GM19372 (cell line): ENCODE data around the gene FAM9B.
"Not testable (repeated sequence)": the region's sequence is repeated elsewhere in the genome, so short reads cannot be mapped to it uniquely, and the experiment has no call there.

ENCODE experiments used
- ATAC-seq: cut with Tn5 transposase; IDR thresholded peaks from one replicate; pipeline ENCODE4 v1.9.1; 2021; ENCODE audit warnings: mild to moderate bottlenecking, low read depth, moderate library complexity; ENCODE audit not compliant: unreplicated experiment

FAM9B gene

DNA sequence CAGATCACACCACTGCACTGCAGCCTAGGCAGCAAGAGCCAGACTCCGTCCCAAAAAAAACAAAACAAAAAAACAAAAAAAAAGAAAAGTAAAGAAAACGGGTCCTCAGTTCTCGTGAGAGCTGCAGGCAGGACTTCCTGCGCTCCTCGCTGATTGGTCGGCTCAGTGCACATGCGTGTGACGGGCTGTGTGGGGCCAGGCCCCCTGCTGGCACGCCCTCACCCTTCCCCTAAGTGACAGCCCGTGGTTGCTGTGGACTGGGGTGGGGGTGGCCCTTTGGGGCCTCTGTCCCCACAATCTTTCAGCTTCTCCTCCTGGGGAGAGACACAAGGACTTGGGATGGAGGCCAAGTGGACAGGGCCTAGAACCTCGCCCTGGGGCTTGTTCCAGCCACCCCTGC lies at the start of gene FAM9B:
Gene FAM9B (minus strand): TSS at position 139 of the 400 bp plus-strand sequence. CDS start 1,141 bp downstream, outside the sequence.
- ATAC-seq = no peak

GRCh38 chrX:9081271-9081670 lies 47.3 kb upstream of the FAM9B start:
- no peak for ATAC-seq

GRCh38 chrX:9074326-9074725 lies 40.4 kb upstream of the FAM9B start:
- ATAC-seq = no peak

- no peak for ATAC-seq
Measured at GRCh38 chrX:9072281-9072680, 38.4 kb upstream of the FAM9B start.

DNA sequence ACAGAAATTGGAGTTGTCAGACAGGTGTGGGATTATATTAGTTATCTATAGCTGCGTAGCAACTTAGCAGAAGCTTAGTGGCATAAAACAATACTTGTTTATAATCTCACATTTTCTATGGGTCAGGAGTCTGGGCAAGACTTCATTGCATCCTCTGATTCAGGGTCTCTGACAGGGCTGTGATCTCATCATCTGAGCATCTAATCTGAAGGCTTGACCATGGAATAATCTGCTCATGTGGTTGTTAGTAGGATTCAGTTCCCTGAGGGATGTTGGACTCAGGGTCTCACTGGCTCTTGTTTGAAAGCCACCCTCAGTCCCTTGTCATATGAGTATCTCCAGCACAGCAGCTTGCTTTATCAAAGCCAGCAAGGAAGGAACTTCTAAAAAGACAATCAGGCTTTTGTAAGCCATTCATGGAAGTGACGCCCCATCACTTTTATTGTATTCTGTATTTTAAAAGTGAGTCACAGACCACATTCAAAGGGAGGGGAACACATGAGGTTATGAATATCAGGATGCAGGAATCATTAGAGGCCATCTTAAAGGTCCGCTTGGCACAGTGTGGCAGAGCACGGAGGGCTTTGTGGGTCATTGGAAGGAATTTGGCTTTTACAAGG lies 37.2 kb upstream of the FAM9B start:
- no peak for ATAC-seq

- no peak for ATAC-seq
Measured at GRCh38 chrX:9069573-9069972, 35.6 kb upstream of the FAM9B start.

DNA sequence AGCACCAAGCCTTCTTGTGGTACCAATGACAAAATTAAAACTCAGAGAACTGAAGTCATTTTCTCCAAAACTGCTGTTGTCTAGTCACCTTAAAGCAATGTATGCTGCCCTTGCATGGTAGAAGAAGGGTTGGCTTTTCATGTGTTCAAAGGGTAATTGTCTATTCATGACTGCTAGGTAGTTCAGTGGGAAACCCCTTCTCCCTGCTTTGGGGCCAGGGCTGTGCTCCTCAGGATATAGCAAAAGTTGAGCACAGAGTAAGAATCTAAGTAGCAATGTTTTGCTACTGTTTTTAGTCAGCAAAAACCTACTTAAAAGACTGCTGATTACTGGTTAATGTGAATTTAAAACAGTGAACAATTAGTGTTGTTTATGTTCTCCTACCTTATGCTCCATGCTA lies 30.8 kb upstream of the FAM9B start:
- ATAC-seq = no peak

- ATAC-seq = no peak
Measured at GRCh38 chrX:9062641-9063040, 28.7 kb upstream of the FAM9B start.

DNA sequence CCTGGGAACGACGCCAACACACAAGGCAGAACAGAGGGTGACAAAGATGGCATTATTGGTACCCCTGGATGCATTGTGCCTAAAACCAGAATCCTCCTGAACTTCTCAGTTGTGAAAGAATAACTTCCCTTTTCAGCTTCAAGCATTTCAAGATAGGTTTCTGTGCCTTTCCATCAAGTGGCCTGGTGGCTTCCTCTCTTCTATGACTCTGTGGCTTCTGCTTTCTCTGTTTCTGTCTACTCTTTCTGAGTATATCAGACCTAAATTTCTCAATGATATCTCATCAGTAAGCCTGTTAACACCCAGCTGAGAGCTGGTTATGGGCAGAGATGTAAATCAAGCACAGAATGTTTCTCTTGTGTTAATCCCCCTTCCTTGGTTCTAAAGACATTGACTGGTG lies 21.4 kb upstream of the FAM9B start:
- no peak for ATAC-seq

- no peak for ATAC-seq
Measured at GRCh38 chrX:9052081-9052480, 18.2 kb upstream of the FAM9B start.

GRCh38 chrX:9050331-9050730 lies 16.4 kb upstream of the FAM9B start:
- ATAC-seq = no peak

GRCh38 chrX:9048801-9049200 lies 14.9 kb upstream of the FAM9B start:
- ATAC-seq = no peak

DNA sequence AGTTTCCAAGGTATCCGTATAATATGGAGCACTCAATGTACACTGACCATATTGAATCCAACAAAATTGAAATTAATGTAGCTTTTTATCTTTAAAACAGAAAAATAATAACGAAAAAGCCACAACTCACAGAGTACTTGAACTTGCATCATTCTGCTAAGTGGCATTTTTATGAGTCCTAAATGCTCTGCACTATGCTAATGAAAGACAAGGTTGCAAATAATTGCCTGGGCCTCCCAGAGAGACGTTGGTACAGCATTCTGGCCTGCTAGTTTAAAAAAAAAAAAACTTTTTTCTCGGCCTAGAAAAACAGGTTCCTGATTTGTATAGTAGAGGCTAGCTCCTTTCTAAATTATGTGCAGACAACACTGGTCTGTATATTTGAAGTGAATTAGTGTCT lies 4.3 kb upstream of the FAM9B start:
- ATAC-seq = no peak

- no peak for ATAC-seq
Measured at GRCh38 chrX:9037296-9037695, 3.4 kb upstream of the FAM9B start.

- no peak for ATAC-seq
Measured at GRCh38 chrX:9033586-9033985, 341 bp downstream of the FAM9B start.

GRCh38 chrX:9033179-9033578 lies 748 bp downstream of the FAM9B start:
- no peak for ATAC-seq

DNA sequence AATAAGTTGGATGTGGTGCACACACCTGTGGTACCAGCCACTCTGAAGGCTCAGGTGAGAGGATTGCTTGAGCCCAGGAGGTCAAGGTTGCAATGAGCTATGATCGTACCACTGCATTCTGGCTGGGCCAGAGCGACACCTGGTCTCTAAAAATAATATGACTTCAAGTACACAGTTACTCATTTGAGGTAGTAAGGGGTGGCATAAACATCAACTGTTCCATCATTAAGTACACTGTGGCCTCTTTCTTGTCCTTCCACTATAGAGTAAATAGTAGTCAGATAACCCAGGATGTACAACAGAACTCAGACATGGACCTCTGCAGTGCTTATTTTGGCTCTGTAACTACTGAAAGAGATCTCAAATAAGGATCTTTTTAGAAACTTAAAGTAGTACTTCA lies 10.6 kb downstream of the FAM9B start:
- no peak for ATAC-seq

GRCh38 chrX:9019151-9019550 lies 14.8 kb downstream of the FAM9B start:
- no peak for ATAC-seq

- not testable (repeated sequence) for ATAC-seq
Measured at GRCh38 chrX:9018332-9018731, 15.6 kb downstream of the FAM9B start.

DNA sequence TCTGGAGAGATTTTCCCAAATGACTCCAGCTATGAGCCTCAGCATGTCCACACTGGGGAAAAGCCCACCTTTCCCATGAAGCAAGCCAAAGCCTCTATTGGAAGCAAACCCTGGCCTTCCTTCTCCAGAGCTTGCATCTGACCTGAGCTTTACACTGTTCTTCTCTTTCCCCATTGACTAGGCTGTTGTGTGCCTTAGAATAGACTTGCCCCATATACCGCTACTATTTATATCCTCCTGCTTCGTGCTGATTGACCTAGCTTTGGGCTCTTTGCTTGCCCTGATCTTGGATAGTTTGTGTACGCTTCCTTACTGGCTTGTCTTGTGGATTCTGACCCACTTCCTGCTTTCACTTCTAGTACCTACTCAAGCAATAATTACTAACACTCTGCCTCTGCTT lies 30.9 kb downstream of the FAM9B start:
- no peak for ATAC-seq

- ATAC-seq = no peak
Measured at GRCh38 chrX:8988446-8988845, 45.5 kb downstream of the FAM9B start.

- no peak for ATAC-seq
Measured at GRCh38 chrX:8987672-8988250, 46.2 kb downstream of the FAM9B start.

- no peak for ATAC-seq
Measured at GRCh38 chrX:8984231-8984630, 49.7 kb downstream of the FAM9B start.
